ENCODE results near the gene PPP3R2. TPM values are rescaled to one million over a fixed set of nuclear protein-coding genes. Genes with fewer than 3 reads are reported as not detected.

Gene PPP3R2
- total and polyA plus RNA-seq, 3 donors from 2014 or later: 18.0 to 241 (median 22.8) TPM

DNA sequence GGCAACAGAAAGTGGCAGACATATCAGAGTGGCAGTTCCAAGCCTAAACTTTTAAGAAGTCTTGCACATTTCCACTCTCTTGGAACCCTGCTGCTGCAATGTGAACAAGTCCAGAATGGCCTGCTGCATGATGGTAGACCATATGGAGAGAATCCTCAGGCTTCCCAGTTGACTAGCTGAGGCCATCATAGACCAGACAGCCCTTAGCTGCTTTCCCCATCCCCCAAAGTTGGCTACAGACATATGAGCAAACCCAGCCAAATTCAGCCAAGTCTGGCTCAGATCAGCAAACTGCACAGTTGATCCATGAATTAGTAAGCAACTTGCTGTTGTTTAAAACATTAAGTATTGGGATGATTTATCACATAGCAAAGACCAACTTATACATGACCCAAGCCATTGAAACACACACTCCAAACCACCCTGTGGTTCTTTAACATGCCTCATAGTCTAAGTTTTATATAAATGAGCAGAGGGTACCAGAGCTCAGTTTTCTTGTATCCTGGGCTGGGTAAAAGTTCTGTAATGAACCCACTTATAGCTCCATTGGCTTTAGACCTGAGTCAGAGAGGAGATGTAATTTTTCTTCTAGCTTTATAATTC, 19.9 kb downstream of the PPP3R2 start:
- no peak overlapping the region for H3K27ac ChIP-seq
- H3K4me1 ChIP-seq: no peaks in the 10 kb centered on the region
- no peaks in the 10 kb centered on the region for H3K36me3 ChIP-seq (ENCODE audit: low read depth, missing control alignments)
- intact Hi-C loops (cut with DNase I; ENCODE audit: low total_unique reads): no loop called here
- no peak for TF ChIP-seq POLR2A (IDR thresholded peaks at IDR 0.05)
- TF ChIP-seq, protein P1, sequence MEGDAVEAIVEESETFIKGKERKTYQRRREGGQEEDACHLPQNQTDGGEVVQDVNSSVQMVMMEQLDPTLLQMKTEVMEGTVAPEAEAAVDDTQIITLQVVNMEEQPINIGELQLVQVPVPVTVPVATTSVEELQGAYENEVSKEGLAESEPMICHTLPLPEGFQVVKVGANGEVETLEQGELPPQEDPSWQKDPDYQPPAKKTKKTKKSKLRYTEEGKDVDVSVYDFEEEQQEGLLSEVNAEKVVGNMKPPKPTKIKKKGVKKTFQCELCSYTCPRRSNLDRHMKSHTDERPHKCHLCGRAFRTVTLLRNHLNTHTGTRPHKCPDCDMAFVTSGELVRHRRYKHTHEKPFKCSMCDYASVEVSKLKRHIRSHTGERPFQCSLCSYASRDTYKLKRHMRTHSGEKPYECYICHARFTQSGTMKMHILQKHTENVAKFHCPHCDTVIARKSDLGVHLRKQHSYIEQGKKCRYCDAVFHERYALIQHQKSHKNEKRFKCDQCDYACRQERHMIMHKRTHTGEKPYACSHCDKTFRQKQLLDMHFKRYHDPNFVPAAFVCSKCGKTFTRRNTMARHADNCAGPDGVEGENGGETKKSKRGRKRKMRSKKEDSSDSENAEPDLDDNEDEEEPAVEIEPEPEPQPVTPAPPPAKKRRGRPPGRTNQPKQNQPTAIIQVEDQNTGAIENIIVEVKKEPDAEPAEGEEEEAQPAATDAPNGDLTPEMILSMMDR (IDR thresholded peaks at IDR 0.05): no peak
- no peak for DNase-seq
- H3K9me3 ChIP-seq: no peaks in the 10 kb centered on the region
- H3K27me3 ChIP-seq: no peaks in the 10 kb centered on the region
- H3K4me3 ChIP-seq: no peak overlapping the region

- H3K9me3 ChIP-seq: no peaks in the 10 kb centered on the region
- H3K36me3 ChIP-seq (ENCODE audit: low read depth, missing control alignments): no peaks in the 10 kb centered on the region
- H3K27me3 ChIP-seq: no peaks in the 10 kb centered on the region
- no peaks in the 10 kb centered on the region for H3K4me1 ChIP-seq
- no peak for TF ChIP-seq POLR2A (IDR thresholded peaks at IDR 0.05)
- TF ChIP-seq, protein P1 (IDR thresholded peaks at IDR 0.05): no peak
- intact Hi-C loops (cut with DNase I; ENCODE audit: low total_unique reads): no loop called here
- WGBS, 2 donors: 51 to 60% methylated on average over 2 of the region's 2 CpGs
- no peak overlapping the region for H3K27ac ChIP-seq
- H3K4me3 ChIP-seq: no peak overlapping the region
- no peak for DNase-seq
These were observed 22.5 kb downstream of the PPP3R2 start for GRCh38 chr9:101572316-101572715.

DNA sequence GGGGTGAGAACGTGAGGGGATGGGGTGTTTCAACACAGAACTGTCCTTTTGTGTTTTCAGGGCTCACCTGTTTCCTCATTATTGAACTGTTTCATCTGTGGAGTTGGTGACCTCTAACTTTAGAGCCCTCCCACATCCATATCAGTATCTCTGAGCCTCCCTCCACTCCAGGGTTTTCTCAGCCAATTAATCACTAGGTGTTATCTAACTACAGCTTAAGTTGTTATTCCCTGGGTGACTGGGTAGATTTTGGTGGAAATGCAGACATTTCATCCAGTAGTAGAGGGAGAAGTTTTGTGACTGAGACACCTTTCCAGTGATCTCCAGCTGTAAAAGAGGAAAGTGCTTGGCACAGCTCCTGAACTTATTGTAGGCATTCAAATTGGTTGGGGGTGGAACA, 23.7 kb downstream of the PPP3R2 start:
- Histone ChIP-seq H3K9me3 (no peaks in the 10 kb centered on the region), H3K27ac (no peak overlapping the region), H3K4me1 (no peaks in the 10 kb centered on the region), H3K36me3 (ENCODE audit: low read depth, missing control alignments) (no peaks in the 10 kb centered on the region), H3K4me3 (no peak overlapping the region), H3K27me3 (no peaks in the 10 kb centered on the region)
- TF ChIP-seq, protein P1 (IDR thresholded peaks at IDR 0.05): no peak
- no peak for TF ChIP-seq POLR2A (IDR thresholded peaks at IDR 0.05)
- no peak for DNase-seq
- WGBS, 2 donors: 57 to 71% methylated on average over 1 of the region's 1 CpG
- intact Hi-C loops (cut with DNase I; ENCODE audit: low total_unique reads): no loop called here

- Histone ChIP-seq H3K4me3 (no peak overlapping the region), H3K27me3 (no peaks in the 10 kb centered on the region), H3K9me3 (no peaks in the 10 kb centered on the region), H3K36me3 (ENCODE audit: low read depth, missing control alignments) (no peaks in the 10 kb centered on the region), H3K27ac (no peak overlapping the region), H3K4me1 (no peaks in the 10 kb centered on the region)
- intact Hi-C loops (cut with DNase I; ENCODE audit: low total_unique reads): no loop called here
- WGBS, 2 donors: 75 to 76% methylated on average over 5 of the region's 5 CpGs
- DNase-seq: no peak
- TF ChIP-seq, protein P1 (IDR thresholded peaks at IDR 0.05): no peak
- no peak for TF ChIP-seq POLR2A (IDR thresholded peaks at IDR 0.05)
These were observed 24.8 kb downstream of the PPP3R2 start for GRCh38 chr9:101569741-101570501.
